ENCODE results near the gene THAP5.

- TF ChIP-seq EP300 (IDR thresholded peaks at IDR 0.05) (no peak), CTCF (IDR thresholded peaks at IDR 0.05) (no peak), POLR2A (IDR thresholded peaks at IDR 0.05) (no peak), POLR2AphosphoS5 (IDR thresholded peaks at IDR 0.05) (no peak)
Measured at GRCh38 chr7:108611268-108611667, 41.8 kb upstream of the THAP5 start.
